ENCODE data around the gene ELOVL7. TPM values are rescaled to one million over a fixed set of nuclear protein-coding genes. Genes with fewer than 3 reads are reported as not detected.
"Not testable (repeated sequence)": the region's sequence is repeated elsewhere in the genome, so short reads cannot be mapped to it uniquely, and the experiment has no call there.

ELOVL7 gene
- total RNA-seq, 6 experiments from 2014 or later: 0.07 to 0.17 TPM; not detected in 4

DNA sequence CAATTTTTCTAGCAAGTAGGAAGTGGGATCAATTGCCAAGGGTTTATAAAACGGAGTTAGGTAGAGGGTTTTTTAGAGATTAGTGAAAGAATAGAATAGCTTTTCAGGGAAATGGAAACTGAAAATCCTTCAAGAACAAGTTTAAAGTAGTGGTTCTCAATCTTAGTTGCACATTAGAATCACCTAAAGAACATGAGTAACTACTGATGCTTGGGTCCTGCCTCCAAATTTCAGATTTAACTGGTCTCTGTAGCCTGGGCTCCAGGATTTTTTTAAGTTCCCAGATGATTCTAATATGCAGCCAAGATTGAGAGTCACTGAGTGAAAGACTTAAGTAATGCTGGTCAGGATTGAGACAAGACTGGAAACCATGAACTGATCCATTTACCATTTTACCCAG, 20.5 kb downstream of the ELOVL7 start:
- DNase-seq: no peak
- Mint-ChIP-seq H3K27ac (no peak overlapping the region), H3K4me1 (ENCODE audit: low read depth) (no peaks in the 10 kb centered on the region), H3K9me3 (no peaks in the 10 kb centered on the region), H3K27me3 (ENCODE audit: insufficient read depth) (no peaks in the 10 kb centered on the region; the same call in 1 of the 2 replicates), H3K36me3 (ENCODE audit: low read depth) (no peaks in the 10 kb centered on the region), H3K4me3 (no peak overlapping the region)
- TF ChIP-seq, protein P1, sequence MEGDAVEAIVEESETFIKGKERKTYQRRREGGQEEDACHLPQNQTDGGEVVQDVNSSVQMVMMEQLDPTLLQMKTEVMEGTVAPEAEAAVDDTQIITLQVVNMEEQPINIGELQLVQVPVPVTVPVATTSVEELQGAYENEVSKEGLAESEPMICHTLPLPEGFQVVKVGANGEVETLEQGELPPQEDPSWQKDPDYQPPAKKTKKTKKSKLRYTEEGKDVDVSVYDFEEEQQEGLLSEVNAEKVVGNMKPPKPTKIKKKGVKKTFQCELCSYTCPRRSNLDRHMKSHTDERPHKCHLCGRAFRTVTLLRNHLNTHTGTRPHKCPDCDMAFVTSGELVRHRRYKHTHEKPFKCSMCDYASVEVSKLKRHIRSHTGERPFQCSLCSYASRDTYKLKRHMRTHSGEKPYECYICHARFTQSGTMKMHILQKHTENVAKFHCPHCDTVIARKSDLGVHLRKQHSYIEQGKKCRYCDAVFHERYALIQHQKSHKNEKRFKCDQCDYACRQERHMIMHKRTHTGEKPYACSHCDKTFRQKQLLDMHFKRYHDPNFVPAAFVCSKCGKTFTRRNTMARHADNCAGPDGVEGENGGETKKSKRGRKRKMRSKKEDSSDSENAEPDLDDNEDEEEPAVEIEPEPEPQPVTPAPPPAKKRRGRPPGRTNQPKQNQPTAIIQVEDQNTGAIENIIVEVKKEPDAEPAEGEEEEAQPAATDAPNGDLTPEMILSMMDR (IDR thresholded peaks at IDR 0.05): no peak

- no peak overlapping the region for H3K27ac Mint-ChIP-seq
- no peak for DNase-seq
- no peaks in the 10 kb centered on the region for H3K36me3 Mint-ChIP-seq (ENCODE audit: low read depth)
- no peaks in the 10 kb centered on the region for H3K27me3 Mint-ChIP-seq (ENCODE audit: insufficient read depth)
- H3K4me1 Mint-ChIP-seq (ENCODE audit: low read depth): no peaks in the 10 kb centered on the region
- TF ChIP-seq, protein P1 (IDR thresholded peaks at IDR 0.05): no peak
- no peaks in the 10 kb centered on the region for H3K9me3 Mint-ChIP-seq
- H3K4me3 Mint-ChIP-seq: no peak overlapping the region
Observed at GRCh38 chr5:60822285-60822556, 21.8 kb downstream of the ELOVL7 start.

GRCh38 chr5:60821488-60822284, 22.4 kb downstream of the ELOVL7 start:
- Mint-ChIP-seq H3K27ac (no peak overlapping the region), H3K27me3 (ENCODE audit: insufficient read depth) (no peaks in the 10 kb centered on the region), H3K4me3 (no peak overlapping the region), H3K36me3 (ENCODE audit: low read depth) (no peaks in the 10 kb centered on the region), H3K4me1 (ENCODE audit: low read depth) (no peaks in the 10 kb centered on the region), H3K9me3 (no peaks in the 10 kb centered on the region)
- no peak for DNase-seq
- TF ChIP-seq, protein P1 (IDR thresholded peaks at IDR 0.05): no peak

DNA sequence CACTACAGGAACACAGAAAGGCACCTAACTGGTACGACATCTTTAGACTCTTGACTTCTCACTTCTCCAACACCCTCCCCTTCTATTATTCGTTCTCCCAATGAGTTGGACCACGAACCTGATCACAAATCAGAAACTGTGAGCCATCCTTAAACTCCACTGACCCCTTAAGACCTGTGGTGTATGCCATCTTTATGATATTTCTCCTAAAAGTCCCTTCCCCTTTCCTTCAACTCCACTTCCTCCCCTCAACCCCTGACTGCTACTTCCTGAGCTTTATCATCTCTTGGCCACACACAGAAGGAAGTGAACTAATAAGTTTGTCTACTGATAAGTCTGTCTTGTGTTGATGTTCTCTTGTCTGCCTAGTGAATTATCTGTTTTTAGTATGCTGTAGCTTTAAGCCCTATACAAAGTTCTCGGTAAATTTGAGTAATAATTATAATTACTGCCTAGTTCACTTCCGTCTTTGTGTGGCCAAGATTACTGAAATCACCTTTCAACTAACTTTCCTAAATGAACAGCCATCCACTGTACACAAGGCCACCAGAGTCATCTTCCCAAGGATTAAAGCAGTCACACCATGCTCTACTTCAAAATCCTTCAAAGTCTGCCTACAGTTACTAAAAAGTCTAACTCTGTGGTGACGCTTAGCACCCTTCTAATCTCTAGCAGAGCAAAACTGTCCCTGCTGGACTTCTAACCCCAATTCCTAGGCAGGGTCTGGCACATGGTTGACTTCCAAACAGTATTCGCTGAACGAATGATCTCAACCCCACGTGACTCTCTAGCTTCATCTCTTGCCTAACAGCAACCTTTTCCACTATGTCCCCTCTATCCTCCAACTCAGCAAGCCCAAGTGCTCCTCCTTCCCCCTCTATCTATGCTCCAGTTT, 23.2 kb downstream of the ELOVL7 start:
- DNase-seq: no peak
- Mint-ChIP-seq H3K4me1 (ENCODE audit: low read depth) (no peaks in the 10 kb centered on the region), H3K4me3 (no peak overlapping the region), H3K27me3 (ENCODE audit: insufficient read depth) (no peaks in the 10 kb centered on the region; the same call in 1 of the 2 replicates), H3K36me3 (ENCODE audit: low read depth) (no peaks in the 10 kb centered on the region), H3K27ac (no peak overlapping the region), H3K9me3 (no peaks in the 10 kb centered on the region)
- TF ChIP-seq, protein P1 (IDR thresholded peaks at IDR 0.05): no peak

DNA sequence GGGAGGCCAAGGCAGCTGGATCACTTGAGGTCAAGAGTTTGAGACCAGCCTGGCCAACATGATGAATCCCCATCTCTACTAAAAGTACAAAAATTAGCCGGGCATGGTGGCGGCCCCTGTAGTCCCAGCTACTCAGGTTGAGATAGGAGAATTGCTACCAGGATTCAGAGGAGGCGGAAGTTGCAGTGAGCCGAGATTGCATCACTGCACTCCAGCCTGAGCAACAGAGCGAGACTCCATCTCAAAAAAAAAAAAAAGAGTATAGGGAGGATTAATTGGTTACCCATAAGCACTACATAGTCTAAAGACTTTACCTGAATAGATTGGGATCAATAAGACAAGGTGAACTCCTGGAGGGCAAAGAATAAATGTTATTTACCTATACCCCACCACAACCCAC, 27.9 kb downstream of the ELOVL7 start:
- H3K36me3 Mint-ChIP-seq (ENCODE audit: low read depth); H3K4me3 Mint-ChIP-seq; H3K27ac Mint-ChIP-seq; DNase-seq; H3K4me1 Mint-ChIP-seq (ENCODE audit: low read depth); H3K27me3 Mint-ChIP-seq (ENCODE audit: insufficient read depth); H3K9me3 Mint-ChIP-seq: not testable (repeated sequence)

DNA sequence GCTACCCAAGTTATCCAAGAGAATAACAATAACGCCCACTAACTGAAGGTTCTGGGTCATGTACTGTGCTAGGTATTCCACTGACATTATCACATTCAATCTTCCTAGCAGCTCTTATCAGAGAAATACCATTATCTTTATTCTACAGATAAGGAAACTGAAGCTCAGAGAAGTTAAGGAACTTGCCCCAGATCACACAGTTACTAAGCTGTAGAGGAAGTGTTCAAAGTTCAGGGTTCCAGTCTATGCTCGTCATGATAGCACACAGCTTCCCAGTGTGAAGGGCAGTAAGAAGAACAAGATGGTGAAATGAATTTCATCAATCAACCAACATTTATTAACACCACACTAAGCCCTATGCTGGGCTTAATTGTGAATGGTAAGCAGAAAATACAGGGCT, 29.6 kb downstream of the ELOVL7 start:
- no peak overlapping the region for H3K4me3 Mint-ChIP-seq
- H3K9me3 Mint-ChIP-seq: no peaks in the 10 kb centered on the region
- no peaks in the 10 kb centered on the region; the same call in 1 of the 2 replicates for H3K27me3 Mint-ChIP-seq (ENCODE audit: insufficient read depth)
- TF ChIP-seq, protein P1 (IDR thresholded peaks at IDR 0.05): no peak
- no peaks in the 10 kb centered on the region for H3K36me3 Mint-ChIP-seq (ENCODE audit: low read depth)
- H3K4me1 Mint-ChIP-seq (ENCODE audit: low read depth): peaks cover 5% of the 10 kb centered on the region; the same call in 1 of the 2 replicates
- H3K27ac Mint-ChIP-seq: no peak overlapping the region
- DNase-seq: no peak
